GM21515 (cell line): ENCODE data around the gene LRRC56.

Experiments used
- ATAC-seq: cut with Tn5 transposase; IDR thresholded peaks from one replicate; pipeline ENCODE4 v1.9.1; 2021; ENCODE audit not compliant: unreplicated experiment

Gene LRRC56

DNA sequence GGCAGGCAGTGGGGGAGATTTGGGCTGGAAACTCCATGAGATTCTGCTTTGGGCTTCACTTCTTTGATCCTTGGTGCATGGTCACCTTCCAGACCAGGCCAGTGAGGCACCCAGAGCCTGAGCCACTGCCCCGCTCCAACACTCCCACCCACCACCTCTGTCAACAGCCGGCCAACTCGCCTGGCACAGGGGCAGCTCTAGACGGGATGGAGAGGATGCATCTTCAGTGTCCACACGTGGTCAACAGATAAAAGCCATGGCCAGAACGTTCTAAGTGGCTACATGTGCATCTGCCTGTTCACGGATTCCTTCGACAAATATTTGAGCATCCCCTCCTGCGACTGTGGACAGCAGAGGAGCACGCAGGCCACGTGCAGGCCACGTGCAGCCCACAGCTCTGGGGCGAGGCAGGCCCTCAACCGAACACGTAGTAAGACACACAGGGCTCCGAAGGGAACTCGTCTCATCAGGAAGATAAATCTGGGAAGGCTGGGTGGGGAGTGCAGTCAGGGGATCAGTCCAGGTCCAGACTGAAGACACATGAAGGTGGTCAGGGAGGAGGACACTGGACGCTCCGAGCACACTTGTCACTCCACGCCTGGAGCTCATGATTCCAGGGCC, 1.2 kb downstream of the LRRC56 start:
- no peak for ATAC-seq

DNA sequence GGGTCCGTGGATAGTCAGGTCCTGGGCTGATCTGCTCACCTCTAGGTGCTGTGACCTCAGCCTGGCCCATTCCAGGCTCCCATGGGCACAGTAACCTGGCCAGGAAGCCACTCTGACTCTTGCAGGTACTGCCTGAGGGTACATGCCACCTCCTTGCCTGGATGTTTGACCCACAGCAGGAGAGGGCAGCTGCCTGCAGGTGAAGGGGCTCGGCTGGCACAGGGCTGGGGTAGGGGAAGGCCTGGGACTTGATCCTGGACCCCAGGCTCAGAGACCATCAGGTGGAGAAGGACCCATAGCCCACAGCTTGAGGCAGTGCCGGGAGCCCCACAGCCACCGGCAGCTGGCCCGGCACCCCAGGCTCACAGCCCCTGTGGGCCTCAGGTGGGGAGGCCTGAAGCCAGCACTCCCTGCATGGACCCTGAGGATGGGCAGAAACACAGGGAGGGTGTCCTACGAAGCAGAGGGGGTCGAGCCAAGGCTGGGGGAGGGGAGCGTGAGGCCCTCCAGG, 2.7 kb downstream of the LRRC56 start:
- ATAC-seq: no peak

DNA sequence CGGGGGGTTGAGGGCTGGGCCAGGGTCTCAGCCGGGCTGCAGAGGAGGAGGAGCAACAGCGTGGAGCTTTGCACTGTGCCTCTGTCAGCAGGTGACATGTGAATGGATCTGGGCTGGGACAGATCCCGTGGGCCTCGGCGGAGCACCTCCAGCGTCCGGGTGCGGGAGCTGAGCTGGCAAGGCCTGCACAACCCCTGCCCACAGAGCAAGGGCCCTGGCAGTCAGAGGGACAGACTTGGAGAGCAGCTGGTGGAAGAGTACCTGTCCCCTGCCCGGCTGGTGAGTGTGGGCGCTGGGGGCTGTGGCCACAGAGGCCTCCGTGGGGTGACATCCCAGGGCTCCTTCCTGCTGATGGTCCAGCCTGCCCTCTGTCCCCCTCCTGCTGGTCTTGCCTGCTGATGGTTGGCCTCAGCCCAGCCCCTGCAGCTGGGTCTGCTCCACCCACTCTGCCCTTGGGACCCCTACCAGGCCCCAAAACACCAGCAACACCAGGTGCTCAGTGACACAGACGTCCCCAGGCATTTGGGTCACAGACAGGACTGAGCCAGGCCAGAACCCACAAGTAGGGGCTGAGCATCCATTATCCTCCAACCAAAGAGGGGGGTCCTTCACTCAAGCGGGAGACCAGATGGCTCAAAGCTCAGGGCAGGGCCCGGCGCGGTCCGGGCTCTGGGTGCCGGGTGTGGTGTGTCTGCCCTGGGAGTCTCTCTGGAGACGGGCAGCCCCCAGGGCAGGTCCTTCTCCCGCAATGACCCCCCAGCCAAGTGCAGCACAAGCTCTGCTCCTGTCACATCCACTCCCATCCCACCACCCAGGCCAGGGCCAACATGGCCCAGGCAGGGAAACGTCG, 3.5 kb downstream of the LRRC56 start:
- no peak for ATAC-seq

DNA sequence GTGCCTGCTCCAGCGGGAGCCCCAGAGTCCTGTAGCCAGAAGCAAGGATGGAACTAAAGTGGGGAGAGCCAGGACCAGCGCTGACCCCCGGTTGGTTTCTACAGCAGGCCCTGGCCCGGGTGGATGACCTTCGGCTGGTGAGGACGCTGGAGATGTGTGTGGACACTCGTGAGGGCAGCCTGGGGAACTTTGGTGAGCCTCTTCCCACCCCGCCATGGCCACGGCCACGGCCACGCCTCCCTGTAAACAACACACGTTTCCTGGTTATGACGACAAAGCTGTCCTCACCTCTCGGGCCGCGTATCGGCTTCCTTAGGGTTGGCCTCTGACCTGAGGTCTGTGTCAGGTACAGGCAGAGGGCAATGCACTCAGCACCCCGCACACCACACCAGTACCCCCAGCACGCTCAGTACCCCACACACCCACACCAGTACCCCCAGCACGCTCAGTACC, 4.1 kb downstream of the LRRC56 start:
- no peak for ATAC-seq

DNA sequence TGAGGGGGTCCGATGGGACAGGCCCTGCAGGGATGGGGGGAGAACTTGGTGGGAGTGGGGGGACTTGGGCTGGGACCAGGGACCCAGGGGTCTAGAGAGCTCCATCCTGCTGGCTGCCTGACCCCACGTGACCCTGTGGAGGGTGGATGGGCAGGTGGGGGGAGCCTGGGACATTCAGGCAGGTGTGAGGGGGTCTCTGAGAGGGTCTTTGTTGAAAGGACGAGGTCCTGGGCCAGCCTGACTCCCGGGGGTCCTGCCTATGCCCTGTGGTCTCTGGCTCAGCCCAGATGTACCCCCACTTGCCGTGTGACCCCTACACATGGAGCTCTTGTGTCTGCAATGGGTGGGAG, 7.5 kb downstream of the LRRC56 start:
- no peak for ATAC-seq

DNA sequence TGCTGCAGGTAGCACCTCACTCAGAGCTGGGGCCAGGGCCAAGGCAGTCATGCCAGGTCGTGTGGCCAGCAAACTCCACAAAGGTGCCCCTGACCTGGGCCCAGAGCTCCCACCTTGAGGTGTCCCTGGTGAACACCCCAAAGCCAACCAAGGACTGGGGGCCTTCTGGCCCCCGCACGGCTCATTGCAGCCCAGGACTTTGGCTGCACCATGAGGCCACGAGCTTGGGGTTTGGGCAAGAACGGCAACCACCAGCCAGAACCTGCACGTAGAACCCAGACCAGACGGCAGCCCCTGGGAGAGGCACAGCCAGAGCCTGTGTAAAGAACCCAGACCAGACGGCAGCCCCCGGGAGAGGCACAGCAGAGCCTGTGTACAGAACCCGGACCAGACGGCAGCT, 7.8 kb downstream of the LRRC56 start:
- no peak for ATAC-seq

DNA sequence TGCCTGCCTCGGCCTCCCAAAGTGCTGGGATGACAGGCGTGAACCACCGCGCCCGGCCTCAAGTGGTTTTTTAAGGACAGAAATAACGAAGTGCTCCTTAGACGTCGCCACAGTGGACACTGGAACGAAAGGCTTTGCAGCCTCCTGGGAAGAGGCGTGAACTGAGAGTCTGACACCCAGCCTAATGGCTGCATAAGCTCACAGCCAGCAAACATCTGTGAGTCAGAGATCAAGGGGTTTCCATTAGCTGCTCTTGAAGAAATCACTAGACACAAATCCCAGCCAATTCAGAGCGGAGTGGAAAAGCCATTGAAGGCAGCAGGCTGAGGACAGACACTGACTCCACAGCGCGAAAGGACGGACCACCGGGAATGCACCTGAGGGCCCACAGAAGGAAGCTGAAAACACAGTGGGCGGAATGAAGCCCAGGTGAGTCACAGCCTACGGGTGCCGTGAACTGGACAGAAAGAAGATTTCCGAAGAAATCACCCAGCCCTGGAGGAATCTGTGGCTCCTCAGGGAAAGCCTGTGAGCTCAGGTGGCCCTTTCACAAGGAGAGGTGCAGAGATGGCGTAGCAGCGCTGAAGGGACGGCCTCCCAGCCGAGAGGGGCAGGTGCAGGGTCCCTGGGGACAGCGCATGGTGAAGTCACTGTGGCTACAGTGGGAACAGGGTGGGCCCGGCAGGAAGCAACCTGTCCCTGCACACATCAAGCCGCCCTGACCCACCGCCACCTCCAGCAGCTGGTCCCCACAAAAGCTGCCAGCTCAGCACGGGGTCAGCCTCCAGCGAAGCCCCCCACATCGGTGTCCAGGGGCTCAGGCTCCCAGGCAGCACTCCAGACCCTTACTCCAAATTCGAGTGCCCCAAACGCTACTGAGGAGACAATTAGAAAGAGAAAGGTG, 11.6 kb downstream of the LRRC56 start:
- ATAC-seq: no peak

DNA sequence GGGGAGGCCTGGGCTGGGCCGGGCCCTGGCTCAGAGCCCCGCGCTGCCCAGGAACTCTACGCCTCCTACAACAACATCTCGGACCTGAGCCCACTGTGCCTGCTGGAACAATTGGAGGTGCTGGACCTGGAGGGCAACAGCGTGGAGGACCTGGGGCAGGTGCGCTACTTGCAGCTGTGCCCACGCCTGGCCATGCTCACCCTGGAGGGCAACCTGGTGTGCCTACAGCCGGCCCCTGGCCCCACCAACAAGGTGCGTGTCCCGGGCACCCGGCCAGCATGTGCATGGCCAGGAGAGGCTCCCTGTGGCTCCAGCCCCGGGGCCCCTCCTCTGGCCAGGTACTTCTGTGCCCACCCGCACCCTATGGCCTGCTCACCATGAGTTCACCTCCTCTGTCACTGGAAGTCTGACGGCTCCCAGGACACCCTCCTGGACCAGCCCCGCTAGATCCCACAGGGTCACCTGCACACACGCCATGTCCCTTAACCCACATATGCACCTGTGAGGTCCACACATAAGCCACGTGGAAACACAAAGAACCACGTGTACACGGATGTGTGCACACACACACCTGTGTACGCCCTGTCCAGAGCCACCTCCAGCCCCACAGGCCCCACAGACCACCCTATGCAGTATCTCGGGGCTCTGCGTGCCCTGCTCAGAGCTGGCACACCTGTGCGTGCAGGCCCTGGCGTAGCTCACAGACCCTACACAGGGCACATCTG, 12.9 kb downstream of the LRRC56 start:
- no peak for ATAC-seq

DNA sequence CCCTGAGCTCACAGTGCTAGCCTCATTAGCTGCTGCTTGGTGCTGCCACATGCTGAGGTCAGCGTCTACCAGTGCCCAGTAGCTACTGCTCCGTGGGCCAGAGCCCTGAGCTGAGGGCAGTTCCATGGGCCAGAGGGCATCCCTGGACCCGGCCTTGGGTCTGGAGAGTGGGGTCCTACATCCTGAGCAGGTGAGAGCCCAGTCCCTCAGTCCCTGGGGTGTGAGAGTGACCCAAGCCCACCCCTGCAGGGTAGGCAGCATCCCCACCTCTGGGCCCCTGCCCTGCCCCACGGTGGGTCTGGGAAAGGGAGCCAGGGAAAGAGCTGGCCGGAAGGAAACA, 13.4 kb downstream of the LRRC56 start:
- no peak for ATAC-seq

DNA sequence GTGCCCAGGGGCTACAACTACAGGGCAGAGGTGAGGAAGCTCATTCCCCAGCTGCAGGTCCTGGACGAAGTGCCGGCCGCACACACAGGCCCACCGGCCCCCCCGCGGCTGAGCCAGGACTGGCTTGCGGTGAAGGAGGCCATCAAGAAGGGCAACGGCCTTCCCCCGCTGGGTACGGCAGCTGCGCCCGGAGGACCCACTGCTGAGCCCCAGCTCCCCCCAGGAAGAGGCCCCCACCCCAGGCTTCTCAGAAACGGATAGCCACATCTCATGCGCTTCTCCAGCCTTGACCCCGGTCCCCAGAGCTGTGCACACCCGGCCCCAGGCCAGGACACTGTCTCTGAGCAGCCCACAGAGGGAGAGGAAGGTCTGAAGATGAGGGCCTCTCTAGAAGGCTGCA, 13.8 kb downstream of the LRRC56 start:
- ATAC-seq: no peak

DNA sequence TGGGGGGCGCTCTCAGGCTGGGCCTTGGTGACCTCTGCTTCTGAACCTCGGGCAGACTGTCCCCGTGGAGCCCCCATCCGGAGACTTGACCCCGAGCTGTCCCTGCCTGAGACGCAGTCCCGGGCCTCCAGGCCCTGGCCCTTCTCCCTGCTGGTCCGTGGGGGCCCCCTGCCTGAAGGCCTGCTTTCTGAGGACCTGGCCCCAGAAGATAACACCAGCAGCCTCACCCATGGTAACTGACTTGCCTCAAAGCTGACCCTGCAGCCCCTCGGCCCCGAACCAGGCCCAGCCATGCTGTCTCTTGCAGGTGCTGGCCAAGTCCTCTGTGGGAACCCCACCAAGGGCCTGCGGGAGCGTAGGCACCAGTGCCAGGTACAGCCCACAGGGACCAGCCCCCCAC, 14.3 kb downstream of the LRRC56 start:
- no peak for ATAC-seq

DNA sequence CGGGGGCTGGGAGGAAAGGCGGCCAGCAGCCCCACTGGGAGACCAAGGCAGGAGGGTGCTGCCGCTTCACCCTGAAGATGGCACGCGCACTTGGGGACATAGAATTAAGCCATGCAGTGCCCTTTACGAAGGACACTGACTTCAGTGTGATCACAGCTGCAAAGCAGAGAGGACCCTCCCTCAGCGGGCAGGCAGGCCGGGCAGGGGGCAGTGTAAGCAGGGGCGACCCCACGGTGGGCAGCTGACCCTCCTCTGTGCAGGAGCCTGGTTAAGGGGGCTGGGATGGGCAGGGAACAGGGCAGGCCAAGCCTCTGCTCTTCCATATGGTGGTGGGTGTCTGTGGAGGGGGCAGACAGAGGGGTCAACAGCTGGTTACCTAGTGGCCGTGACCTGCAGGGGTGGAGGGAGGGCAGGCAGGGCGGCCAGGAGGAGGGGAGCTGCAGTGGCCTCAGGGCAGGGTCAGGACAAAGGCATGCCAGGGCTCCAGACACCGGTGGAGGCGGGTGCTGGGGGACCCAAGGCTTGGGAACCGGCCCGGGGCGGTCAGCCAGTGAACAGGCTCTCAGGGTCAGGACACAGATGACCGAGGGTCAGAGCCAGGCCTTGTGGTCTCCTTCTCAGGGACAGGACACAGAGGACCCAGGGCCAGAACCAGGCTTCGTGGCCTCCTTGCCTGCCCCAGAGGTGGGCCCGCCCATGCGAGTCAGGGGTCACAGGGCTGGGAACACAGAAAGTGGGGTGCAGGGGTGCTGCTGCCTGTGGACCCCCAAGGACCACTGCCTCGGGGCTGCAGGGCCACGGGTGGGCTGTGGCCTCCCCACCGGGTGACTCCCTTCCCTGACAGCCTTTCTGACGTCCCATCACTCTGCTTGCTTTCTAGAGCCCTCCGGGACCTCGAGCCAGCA, 16.0 kb downstream of the LRRC56 start:
- no peak for ATAC-seq

DNA sequence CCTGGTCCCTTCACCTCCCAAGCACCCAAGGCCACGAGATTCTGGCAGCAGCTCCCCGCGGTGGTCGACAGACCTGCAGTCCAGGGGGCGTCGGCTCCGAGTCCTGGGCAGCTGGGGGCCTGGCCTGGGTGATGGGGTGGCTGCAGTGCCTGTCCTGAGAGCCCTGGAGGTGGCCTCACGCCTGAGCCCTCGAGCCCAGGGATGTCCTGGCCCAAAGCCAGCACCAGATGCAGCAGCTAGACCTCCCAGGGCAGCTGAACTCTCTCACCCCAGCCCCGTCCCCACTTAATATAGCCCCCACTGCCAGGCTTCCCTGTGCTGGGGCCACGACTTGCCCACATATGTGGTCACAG, 16.6 kb downstream of the LRRC56 start:
- ATAC-seq: no peak

DNA sequence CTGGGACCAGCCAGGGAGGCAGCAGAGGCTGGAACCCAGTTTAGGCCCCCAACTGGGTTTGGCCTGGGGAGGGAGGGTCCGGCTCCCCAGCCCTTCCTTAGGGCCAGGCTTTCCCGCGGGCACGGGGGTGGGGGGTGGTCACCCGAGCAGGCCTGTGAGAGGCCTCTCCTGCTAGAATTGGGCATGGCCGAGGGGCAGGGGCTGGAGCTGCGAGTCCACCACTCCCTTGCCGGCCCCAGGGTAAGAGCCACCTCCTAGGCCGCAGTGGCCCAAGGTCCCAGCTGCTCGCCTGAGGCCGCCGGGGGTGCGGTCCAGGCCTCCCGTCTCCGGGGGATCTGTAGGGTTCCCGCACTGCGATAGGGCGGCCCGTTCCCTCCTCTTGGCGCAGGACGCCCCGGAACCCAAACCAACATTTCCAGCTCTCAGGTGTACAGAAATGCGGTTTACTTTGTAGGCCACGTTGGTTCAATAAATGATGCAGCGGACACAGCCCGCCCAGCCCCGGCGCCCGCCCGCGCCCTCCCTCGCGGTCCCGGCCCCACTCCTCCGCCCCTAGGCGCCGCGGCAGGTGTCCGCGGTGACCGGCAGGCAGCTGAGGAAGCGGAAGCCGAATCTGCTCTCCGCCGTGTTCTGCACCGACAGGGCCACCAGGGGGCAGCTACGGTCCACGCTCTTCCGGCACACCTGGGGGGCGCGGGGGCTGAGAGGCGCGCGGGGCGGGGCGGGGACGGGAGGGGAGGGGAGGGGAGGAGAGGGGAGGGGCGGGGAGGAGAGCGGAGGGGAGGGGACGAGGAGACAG, 17.3 kb downstream of the LRRC56 start:
- ATAC-seq: peak; percentile 55

DNA sequence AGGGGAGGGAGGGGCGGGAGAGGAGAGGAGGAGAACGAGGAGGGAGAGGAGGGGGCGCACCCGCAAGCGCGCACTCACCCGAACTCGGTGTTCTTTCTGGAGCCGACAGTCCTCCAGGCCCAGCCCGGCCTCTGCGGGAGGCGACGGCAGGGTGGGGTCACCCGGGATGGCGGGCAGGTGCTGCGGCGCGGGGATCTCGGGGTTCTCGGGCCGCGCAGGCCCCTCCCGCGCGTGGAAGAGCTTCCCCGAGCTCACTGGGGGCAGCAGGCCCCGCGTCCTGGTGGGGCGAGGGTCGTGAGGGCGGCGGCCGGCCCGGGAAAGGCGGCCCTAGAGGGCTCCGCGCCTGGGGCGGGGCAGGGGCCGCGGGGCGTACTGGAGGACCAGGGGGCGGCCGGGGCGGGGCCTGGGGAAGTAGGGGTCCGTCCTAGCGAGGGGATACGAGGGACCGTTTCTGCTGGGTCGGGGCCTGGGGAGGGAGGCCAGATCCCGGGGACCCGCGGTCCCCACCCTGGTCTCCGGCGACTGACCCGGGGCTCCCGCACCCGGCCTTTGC, 18.0 kb downstream of the LRRC56 start:
- ATAC-seq: no peak

DNA sequence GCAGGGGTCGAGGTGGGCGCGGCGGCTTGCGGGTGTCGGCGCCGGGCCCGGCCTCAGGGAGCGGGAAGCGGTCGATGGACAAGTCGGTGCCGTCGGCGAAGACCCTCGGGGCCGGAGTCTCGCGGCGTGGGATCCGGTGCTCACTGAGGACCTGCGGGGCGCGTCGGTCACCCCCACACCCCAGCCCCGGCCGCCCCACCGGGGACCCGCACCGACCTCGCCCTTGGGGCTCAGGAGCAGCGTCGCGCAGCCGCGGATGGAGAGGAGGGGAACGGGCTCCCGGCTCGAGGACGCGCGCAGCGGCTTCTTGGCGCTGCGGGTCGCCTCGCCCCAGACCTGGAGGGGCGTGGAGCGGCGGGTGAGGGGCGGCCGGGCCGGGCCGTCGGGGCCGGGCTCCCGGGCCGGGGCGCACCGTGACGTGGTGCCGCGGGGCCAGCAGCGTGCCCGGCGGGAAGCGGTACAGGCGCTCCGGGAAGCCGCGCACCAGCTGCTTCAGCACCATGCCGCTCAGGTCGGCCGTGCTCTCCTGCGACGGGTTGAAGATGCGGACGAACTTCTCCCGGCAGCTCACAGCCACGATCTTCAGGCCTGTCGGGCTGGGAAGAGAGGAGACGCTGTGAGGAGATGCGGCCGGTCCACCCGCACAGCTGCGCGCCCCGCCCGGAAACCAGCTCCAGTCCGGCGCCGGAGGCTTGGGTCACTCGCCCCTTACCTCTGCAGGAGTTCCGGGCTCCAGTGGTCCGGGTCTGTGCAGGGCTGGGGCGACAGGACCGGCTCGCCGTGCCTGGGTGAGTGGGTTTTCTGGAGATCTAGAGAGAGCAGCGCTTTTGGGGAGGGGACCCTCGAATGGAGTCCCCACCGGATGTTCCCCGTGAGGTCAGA, 18.7 kb downstream of the LRRC56 start:
- ATAC-seq: no peak

DNA sequence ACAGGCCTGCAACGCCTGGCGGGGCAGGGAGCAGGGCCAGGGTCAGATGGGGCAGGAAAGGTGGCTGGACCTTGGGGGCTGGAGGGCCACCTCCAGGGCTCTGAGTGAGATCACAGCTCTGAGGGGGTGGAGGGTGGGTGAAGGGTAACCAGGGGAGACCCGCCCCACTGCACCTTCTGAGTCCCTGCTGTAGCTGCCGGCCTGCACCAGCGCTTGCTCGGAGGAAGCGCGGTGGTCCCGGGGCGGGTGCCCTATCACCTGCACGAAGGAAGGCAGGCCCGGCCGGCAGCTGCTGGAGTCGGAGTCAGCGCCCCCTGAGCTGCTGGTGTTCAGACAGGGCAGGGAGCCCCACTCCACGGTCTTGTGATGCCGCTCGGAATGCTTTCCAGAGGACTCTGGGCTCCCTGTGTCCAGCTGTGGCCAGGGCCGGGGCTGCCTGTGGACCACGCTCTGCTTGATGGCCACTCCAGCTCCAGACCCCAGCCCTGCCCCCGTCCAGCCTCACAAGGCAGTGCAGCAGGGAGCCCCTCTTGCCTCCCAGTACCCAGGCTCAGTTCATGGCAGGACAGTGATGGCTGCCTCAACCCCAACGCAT, 19.4 kb downstream of the LRRC56 start:
- no peak for ATAC-seq
